SK-N-DZ (cell line): ENCODE data around the gene SCNM1. TPM values are rescaled to one million over a fixed set of nuclear protein-coding genes. Genes with fewer than 3 reads are reported as not detected.
A peak's percentile ranks its signal among the peaks of the same experiment; 100 is the strongest.

ENCODE experiments used
- DNase-seq: peaks from one replicate; pipeline ENCODE4 v3.0.0-alpha.2; 2015; ENCODE audit warnings: low spot score
- polyA plus RNA-seq, 2 experiments: library from polyadenylated mRNA; depleted of rRNA; stranded (reverse); fragments of >200 nt; gene quantifications; 2 replicates each; pipeline ENCODE4 v1.2.3, GENCODE V29; 2014

Gene SCNM1, protein sequence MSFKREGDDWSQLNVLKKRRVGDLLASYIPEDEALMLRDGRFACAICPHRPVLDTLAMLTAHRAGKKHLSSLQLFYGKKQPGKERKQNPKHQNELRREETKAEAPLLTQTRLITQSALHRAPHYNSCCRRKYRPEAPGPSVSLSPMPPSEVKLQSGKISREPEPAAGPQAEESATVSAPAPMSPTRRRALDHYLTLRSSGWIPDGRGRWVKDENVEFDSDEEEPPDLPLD
- 81.2 and 83.8 TPM in 2 replicates for polyA plus RNA-seq (2014; cell fraction: cytosol; rRNA removed)
- polyA plus RNA-seq (2014; cell fraction: nucleus; rRNA removed): 68.8 and 92.1 TPM in 2 replicates

- DNase-seq: peak; percentile 100
Measured at GRCh38 chr1:151165738-151166504, at the start of gene SCNM1, which contains the start of gene LYSMD1. Gene SCNM1 (plus strand): TSS chr1:151166144. CDS start chr1:151166153, 9 bp downstream. Gene LYSMD1 (minus strand): TSS chr1:151165902. CDS start chr1:151165258, 644 bp downstream.

DNA sequence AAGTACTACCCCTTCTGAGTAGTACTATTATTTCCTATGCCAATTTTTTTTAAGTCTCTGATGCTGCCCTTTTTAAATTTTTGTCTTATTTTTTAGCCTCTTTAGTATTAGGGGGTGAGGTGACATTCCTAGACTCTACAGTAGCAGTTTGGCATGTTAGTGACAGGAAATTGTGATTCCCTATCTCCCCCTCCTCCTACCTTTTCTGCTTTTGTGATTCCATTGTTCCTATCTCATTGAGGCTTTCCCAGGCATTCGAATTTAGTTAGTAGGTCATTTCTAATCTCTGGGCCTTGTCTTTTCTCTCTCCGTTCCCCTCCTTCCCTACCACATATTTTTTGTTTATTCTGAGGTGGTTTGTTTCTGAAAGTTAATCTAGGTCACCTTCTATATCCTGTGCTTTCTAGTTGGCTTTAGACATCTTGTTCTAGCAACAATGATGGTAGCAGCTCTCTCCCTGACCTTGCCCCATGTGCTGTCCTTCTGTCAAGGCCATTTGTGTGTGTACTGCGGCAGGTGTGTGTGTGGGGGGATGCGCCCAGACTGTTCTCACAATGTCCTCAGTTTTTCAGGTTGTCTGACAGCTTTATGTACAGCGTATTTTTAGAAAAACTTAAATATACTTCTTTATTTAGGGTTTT, 41.1 kb upstream of the SCNM1 start:
- DNase-seq: no peak

DNA sequence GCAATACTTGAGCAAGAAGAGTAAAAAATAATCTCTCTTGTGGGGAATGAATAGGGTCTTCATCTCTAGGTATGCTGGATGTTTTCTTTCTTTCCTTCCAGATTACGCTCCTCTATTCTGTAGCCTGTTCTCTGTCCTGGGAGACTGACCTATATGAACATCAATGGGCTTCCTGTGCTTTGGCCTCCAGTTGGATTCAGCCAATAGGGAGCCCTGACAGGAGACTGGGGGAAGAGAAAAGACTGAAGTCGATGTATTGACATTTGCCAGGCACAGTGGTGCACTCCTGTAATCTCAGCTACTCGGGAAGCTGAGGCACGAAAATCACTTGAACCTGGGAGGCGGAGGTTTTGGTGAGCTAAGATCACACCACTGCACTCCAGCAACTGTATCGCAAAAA, 37.1 kb upstream of the SCNM1 start:
- peak; percentile 62 for DNase-seq

DNA sequence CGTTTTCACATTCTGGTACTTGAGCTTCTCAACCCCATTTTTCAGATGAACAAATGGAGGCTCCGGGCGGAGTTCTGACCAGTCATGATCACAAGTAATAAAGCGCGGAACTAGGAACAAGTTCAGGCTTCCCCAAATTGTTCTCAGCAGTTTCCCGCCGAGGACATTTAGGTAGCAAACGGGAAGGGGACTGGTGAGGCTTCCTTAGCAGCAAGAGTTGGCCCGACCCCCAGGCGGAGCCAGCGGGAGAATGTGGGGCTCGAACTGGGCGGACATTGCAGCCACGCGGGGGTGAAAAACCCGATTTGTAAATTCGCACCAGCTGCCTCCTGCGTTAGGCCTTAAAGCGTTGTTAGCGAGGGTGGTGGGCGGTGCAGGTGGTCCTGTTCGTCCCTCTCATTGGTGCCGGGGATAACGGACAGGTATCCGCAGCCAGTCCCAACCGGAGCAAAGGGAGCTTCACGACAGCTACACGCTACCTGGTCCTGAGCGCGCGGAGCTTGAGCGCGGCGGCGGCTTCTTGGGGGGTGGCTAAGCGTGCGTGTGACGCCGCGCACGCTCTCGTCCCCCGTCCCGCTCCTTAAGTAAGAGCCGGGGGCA, 34.9 kb upstream of the SCNM1 start:
- DNase-seq: no peak

- DNase-seq: no peak
Measured at GRCh38 chr1:151131701-151132334, 34.1 kb upstream of the SCNM1 start.

- no peak for DNase-seq
Measured at GRCh38 chr1:151132335-151133017, 33.5 kb upstream of the SCNM1 start.

GRCh38 chr1:151133018-151133806, 32.7 kb upstream of the SCNM1 start:
- no peak for DNase-seq

- DNase-seq: no peak
Measured at GRCh38 chr1:151134396-151134795, 31.5 kb upstream of the SCNM1 start.

DNA sequence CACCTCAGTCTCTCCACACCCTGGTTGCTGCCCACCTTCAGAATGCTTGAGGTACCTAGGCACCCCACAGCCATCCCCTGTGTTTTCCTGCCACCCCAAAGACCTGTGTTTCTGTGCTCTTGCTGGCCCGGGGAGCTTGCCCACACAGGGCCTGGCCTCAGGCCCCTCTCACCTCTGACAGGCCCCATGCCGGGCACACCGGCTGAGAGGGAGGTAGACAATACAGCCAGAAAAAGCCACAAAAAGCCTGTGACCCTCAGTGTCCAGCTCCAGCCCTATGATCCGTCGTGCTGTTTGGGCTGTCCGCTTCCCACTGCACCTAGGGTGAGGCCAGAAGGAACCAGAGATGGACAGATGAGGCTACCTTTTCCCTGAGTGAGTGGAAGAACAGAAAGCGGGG, 31.0 kb upstream of the SCNM1 start:
- DNase-seq: no peak

- DNase-seq: no peak
Measured at GRCh38 chr1:151135433-151136385, 30.2 kb upstream of the SCNM1 start.

DNA sequence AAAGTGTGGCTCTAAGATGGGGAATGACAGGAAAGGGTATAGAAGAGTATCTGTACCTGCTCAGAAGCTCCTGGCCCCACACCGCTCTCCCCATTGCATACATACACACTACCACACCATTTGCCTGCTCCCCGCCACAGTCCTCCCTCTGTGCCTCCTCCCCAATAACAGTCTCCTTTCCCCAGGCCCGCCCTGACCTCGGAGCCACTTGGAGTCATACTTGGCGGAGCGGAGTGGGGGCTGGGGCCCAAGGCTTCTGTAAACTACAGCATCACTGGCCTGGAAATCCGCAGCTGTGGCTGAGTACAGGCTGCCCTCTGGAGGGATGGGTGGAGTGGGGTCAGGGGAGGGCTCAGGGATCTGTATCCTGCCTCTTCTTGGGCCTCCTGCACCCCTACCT, 28.2 kb upstream of the SCNM1 start:
- DNase-seq: no peak

GRCh38 chr1:151142411-151143056, 23.4 kb upstream of the SCNM1 start:
- DNase-seq: no peak

GRCh38 chr1:151143057-151143435, 22.9 kb upstream of the SCNM1 start:
- DNase-seq: no peak

DNA sequence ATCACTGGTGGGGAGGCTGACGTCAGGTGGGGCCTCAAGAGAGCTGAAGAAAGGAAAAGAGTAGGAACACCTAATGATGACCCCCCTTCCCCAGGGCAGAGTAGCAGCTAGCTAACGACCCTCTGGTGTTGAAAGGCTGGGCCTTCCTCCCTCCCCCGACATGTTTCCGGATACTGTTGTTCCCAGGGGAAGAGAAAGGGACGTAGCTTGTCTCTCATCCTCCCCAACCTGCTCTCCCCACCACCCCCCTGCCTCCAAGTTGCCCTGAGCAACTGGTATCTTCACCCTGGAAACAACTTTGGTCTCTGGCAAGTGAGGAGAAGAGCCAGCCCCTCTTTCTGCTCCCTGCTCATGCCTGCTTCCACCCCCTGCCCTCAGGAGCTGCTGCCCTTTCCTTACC, 22.0 kb upstream of the SCNM1 start:
- no peak for DNase-seq

DNA sequence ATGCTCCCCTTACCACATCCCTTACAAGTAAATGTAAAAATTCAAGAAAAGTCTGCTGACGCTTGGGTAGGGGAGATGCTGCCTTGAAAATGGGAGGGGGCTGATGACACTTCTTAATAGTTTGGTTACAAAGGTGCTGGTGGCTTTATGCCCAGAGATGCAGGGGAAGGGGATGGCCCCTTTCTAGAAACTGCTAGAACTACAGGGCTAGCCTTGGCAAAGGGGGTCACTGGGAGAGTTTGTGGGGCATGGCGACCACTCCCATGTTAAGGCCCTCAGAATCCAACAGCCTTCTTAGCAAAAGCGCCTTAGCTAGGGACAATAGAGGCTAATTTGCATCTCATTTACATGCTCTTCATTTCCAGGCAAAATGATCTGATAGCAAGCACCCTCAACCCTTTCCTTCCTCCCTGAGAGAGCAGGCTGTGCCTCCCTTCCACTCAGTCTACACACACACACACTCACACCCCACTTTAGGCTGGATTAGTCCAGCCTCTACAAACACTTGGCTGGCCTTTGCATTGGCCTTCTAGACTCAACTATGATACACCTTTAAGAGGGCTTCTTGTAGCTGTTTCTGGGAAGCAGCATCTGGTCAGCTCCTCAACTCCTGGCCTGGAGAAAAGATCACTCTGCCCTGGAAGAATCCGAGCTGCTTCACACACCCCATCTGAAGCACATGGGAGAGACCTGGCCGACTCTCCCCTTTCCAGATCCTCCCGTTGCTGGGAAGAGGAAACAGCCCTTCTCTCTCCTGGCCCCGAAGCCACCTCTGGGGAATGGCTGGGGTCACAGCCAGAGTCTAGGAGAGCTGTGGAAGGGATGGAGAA, 21.3 kb upstream of the SCNM1 start:
- peak; percentile 34 for DNase-seq

DNA sequence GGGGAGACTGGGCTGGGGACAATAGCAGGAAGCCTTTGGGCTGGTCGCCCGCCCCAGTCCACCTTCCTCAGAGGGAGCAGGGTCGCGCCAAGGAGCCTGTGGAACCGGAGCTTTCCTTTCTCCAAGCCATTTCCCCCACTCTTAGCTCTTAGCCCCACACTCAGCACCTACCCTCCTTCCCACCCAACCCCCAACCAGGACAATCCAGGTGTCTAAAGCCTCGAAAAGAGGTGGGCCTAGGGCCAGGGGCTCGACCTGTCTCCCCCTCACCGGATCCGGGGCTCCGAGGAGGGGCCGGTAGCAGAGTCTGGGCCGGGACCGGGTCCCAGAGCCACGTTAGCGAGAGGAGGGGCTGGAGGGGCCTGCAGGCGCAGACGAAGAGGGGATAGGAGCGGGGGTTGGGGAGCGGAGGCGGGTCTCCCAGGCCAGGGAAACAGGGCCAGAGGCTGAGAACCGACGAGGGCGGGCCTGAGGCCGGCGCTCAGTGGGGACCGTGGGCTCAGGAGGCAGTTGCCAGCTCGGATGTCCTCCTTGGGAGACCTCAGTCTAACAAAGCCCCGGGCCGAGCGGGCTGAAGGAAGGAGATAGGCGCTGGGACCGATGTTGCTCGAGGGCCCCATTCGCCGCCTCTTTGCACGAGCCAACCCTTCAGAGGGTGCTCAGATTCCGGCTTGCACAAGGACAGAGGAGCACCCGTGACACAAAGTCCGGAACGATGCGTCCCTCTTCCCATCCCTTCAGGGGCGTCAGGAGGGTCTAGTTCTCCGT, 20.5 kb upstream of the SCNM1 start:
- peak; percentile 37 for DNase-seq

DNA sequence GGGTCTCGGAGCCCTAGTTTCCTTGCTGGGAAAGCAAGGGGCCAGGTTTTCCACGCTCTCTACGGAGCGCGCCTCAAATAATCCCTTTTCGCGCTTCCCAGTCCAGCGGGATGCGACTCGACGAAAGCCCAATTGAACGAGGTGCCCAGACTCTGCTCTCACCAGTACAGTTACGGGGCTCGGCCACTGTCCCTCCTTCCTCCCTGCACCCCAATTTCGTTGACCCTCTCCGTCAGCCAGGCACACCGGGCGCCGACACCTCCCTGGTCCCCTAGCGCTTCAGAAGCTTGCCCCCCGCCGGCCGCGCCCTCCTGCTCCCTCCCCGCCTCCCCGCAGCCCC, 19.9 kb upstream of the SCNM1 start:
- no peak for DNase-seq
